ENCODE data around the gene BTRC.
"Not testable (repeated sequence)": the region's sequence is repeated elsewhere in the genome, so short reads cannot be mapped to it uniquely, and the experiment has no call there.

Gene BTRC

GRCh38 chr10:101353692-101354327 is at the start of gene BTRC:
Gene BTRC, plus strand, starts transcription at chr10:101354165. Its CDS starts 16 bp downstream, at chr10:101354181.
- DNase-seq = peak; percentile 96

- no peak for DNase-seq
These were observed 49.6 kb upstream of the BTRC start for GRCh38 chr10:101304316-101304715.

GRCh38 chr10:101305320-101306241 is 48.4 kb upstream of the BTRC start:
- DNase-seq = no peak

DNA sequence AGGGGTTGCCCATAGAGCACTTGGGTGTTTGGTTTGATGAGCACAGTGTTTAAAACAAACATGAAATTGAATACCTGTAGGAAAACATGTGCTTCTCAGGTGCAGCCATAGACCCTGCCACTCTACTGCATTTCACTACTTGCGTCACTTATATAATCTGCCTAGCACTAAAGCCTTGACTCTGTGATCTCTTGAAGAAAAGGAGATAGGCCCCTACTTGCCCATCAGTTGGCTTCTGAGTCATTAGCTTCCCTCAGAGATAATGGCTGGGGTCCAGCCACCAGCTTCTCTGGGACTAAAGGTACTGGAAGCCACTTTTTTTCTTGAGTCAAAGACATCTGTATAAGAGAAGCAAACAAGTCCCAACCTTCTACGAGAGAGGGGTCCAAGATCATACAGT is 45.9 kb upstream of the BTRC start:
- no peak for DNase-seq

GRCh38 chr10:101310529-101311184 is 43.3 kb upstream of the BTRC start:
- no peak for DNase-seq

DNA sequence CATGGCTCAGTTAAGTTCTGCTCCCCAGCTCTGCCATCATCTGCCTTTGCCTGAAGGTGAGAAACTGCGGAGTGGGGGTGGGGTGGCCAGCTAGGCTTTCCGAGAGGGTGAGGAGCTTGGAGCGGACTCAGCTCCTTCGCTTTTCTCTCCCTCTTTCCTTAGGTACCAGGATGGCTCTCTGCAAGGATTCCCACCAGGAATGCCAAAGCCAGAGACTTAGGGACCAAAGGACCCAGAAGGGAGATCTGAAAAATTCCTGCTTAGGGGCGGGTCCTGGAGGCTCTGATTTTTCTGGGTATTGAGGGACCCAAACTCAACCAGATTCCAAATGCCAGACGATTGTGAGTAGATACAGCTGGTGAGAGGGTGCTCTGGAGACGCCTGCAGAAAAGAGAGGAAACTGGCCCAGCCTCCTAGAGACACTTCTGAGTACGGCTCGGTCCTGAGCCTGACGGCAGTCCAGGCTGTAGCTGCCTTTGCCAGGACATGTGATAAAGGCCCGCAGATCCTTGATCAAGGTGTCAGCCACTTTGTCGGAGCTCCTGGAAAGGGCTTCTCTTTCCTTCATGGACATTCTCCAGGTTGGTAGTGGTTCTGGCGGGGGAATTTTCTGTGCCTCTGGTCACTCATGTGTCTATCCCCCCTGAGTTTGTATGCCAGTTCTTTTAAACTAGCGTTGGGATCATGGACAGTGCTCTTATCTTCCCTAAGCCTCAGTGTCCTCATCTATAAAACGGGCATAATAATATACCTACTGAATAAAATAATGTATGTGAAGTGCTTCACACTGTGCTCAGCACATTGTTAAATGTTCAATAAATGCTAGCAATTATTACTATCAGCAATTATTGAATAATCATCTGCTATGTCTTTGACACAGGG is 42.5 kb upstream of the BTRC start:
- no peak for DNase-seq

DNA sequence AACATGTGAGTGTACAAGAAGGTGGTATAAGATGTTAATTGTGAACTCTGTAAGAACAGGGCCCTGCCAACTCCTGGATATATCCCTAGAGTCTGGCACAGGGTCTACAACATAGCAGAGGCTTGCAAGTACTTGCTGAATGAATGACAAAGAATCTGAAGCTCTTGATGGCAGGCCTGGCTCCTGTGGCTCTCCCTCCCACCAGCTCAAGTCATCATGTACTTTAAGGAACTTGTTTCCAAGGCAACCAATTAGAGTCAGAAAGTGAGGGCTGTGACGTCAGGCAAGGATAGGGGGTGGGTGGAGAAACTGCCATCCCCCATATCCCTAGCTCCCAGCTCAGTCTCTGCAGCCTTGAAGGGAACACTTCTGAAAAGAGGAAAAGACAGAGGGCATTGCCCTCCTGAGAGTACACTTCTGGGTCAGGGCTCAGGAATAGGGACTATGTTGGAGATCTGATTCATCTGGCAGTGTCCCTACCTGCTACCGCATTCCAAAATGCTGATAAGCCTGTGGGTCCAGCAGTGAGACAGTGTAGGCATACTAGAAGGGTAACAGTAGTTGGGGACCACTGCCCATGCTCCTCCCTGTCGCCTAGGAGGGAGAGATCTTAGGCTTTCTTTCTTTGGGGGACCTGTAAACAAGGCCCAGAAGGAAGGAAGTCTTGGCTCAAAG is 34.6 kb upstream of the BTRC start:
- no peak for DNase-seq

GRCh38 chr10:101321073-101321472 is 32.9 kb upstream of the BTRC start:
- no peak for DNase-seq

GRCh38 chr10:101322266-101323108 is 31.5 kb upstream of the BTRC start:
- DNase-seq = no peak

- no peak for DNase-seq
These were observed 30.5 kb upstream of the BTRC start for GRCh38 chr10:101323495-101323894.

DNA sequence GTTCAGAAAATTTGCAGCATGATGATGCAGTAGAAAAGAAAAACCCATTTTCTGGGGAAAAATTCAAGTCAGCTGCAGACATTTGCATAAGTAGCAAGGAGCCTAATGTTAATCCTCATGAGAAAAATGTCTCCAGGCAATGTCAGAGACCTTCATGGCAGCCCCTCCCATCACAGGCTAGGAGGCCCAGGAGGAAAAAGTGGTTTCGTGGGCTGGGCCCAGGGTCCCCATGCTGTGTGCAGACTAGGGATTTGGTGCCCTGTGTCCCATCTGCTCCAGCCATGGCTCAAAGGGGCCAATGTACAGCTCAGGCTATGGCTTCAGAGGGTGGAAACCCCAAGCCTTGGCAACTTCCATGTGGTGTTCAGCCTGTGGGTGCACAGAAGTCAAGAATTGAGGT is 26.5 kb upstream of the BTRC start:
- DNase-seq = not testable (repeated sequence)

- no peak for DNase-seq
These were observed 24.5 kb upstream of the BTRC start for GRCh38 chr10:101329341-101330032.

DNA sequence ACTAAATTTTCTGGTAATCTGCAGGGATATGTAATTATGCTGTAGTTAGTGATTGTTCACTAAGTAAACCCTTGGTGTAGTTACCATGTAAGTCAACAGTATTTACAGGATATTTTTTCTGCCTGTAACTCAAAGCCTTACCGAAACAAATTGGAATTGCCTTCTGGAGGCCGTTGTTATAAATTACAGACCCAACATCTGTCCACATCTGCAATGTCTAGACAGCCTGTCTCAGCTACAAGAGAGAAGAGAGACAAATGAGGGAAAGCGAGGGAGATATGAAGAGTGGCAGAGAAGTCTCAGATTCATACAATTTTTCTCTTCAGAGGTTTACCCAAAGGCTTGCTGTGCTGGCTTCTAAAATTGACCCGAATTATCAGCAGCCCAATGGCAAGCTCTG is 23.7 kb upstream of the BTRC start:
- DNase-seq = no peak

- no peak for DNase-seq
These were observed 23.2 kb upstream of the BTRC start for GRCh38 chr10:101330631-101331225.

DNA sequence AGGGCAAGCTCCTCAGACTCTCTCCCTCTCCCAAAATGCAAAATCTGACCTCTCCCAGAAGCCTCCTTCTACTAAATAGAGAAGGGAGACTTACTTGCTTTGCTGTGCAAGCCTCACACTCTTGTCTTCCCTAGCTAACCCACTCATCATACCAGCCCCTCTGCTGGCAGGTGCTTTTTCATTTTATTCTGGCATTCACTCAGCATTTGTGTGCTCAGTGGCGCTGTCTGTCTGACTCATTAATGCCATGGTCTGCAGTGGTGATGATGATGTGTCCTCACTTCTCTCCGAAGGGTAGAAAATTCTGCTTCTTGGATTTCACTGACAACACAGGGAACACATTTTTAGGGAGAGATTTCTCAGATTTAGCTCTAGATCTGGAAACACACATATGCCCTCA is 22.0 kb upstream of the BTRC start:
- DNase-seq = no peak

DNA sequence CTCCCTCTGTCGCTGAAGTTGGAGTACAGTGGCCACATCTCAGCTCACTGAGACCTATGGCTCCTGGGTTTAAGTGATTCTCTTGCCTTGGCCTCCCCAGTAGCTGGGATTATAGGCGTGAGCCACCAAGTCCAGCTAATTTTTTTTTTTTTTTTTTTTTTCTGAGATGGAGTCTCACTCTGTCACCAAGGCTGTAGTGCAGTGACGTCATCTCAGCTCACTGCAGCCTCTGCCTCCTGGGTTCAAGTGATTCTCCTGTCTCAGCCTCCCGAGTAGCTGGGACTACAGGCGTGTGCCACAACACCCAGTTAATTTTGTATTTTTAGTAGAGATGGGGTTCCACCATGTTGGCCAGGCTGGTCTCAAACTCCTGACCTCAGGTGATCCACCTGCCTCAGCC is 19.7 kb upstream of the BTRC start:
- not testable (repeated sequence) for DNase-seq

DNA sequence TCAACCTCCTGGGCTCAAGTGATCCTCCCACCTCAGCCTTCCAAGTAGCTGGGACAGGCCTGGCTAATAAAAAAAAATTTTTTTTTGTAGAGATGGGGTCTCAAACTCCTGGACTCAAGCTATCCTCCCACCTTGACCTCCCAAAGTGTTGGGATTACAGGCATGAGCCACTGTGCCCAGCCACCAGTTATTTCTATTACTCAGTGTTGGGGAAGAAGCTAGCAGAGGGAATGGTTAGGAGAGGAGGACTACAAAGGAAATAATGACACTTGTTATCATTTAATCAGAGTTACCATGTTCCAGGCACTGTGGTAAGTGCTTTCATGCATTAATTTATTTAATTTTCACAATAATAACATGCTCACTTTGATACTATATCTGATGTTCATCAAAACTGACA is 17.6 kb upstream of the BTRC start:
- DNase-seq = no peak

- DNase-seq = no peak
These were observed 16.1 kb upstream of the BTRC start for GRCh38 chr10:101337836-101338235.

- DNase-seq = no peak
These were observed 12.5 kb upstream of the BTRC start for GRCh38 chr10:101341438-101341837.

GRCh38 chr10:101346177-101346576 is 7.8 kb upstream of the BTRC start:
- no peak for DNase-seq
